GM23338 (cell line): ENCODE data around the gene MLEC.

ENCODE experiments used
- CREB1 ChIP-seq: fragments of 250-450 bp; sonication (Bioruptor Pico); IDR thresholded peaks from 2 replicates; pipeline ENCODE4 v1.5.0; 2020; ENCODE audit warnings: low read depth, mild to moderate bottlenecking, moderate library complexity
- EZH2 ChIP-seq: fragments of 200-600 bp; sonication (generic); IDR thresholded peaks from one replicate; pipeline ENCODE4 v1.8.0; 2017; ENCODE audit warnings: antibody characterized with exemption, mild to moderate bottlenecking, low read depth; ENCODE audit not compliant: unreplicated experiment
- TF ChIP-seq, protein P1 (sequence below), 2 experiments: fragments of 200-600 bp in 1 of 2; sonication (generic) in 1 of 2; conservative IDR thresholded peaks; 2 replicates each; pipeline versions ENCODE4 v1.5.1 to v1.6.1; 2016 to 2017; ENCODE audit warnings: antibody characterized with exemption in 2 of 2, low read depth in 2 of 2, mild to moderate bottlenecking in 2 of 2, moderate library complexity in 1 of 2

DNA sequence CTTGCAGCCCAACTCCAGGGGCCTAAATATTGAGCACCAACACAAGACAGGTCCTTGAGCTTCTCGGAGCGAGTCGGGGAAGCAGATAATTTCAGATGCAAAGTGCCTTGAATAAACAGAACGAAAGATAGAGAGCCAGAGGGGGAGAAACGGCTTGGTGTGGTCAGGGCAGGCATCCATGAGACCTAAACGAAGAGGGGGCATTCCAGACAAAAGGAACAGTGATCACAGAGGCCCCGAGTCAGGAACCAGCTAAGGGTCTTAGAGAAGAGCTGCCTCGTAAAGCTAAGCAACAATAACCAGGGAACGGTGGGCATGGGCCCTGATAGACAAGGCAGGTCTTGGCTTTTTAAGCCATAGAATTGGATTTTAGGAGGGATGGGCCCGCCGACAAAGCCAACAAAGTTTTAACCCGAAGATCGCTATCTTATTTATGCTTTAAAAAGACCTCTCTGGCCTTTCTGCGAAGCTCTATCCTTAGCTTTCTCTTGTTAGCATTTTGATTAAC lies 38.3 kb downstream of the MLEC start:
- no peak for TF ChIP-seq CREB1
- TF ChIP-seq, protein P1, sequence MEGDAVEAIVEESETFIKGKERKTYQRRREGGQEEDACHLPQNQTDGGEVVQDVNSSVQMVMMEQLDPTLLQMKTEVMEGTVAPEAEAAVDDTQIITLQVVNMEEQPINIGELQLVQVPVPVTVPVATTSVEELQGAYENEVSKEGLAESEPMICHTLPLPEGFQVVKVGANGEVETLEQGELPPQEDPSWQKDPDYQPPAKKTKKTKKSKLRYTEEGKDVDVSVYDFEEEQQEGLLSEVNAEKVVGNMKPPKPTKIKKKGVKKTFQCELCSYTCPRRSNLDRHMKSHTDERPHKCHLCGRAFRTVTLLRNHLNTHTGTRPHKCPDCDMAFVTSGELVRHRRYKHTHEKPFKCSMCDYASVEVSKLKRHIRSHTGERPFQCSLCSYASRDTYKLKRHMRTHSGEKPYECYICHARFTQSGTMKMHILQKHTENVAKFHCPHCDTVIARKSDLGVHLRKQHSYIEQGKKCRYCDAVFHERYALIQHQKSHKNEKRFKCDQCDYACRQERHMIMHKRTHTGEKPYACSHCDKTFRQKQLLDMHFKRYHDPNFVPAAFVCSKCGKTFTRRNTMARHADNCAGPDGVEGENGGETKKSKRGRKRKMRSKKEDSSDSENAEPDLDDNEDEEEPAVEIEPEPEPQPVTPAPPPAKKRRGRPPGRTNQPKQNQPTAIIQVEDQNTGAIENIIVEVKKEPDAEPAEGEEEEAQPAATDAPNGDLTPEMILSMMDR (conservative IDR thresholded peaks at IDR 0.05; ENCODE audit: low read depth in 2 of 2) = no peak
- no peak for TF ChIP-seq EZH2
